Mesenchymal stem cell (in vitro differentiated cells and primary cell): ENCODE data around the gene MLKL.

Experiments used
- DNase-seq: peaks from one replicate; pipeline ENCODE4 v3.0.0-alpha.2; 2013
- H2AFZ ChIP-seq: one replicate; pipeline ENCODE4 v1.6.1; 2013; ENCODE audit warnings: low read depth, mild to moderate bottlenecking, control low read depth, inconsistent platforms, low read length, moderate library complexity
- H2AK5ac ChIP-seq: 2 replicates; pipeline ENCODE4 v1.6.1; 2013; ENCODE audit warnings: low read length, moderate library complexity, mild to moderate bottlenecking, inconsistent platforms; ENCODE audit not compliant: severe bottlenecking
- H2BK120ac ChIP-seq: one replicate; pipeline ENCODE4 v1.6.1; 2013; ENCODE audit warnings: low read depth, mild to moderate bottlenecking, inconsistent platforms, low read length, moderate library complexity
- H2BK12ac ChIP-seq, 2 experiments: one replicate each; pipeline ENCODE4 v1.6.1; 2013; ENCODE audit warnings: inconsistent platforms in 2 of 2, low read length in 2 of 2, mild to moderate bottlenecking in 2 of 2, moderate library complexity in 2 of 2, control low read depth in 1 of 2
- H2BK15ac ChIP-seq: one replicate; pipeline ENCODE4 v1.6.1; 2013; ENCODE audit warnings: mild to moderate bottlenecking, low read depth, inconsistent platforms; ENCODE audit not compliant: poor library complexity, severe bottlenecking
- H2BK5ac ChIP-seq: 2 replicates; pipeline ENCODE4 v1.6.1; 2013; ENCODE audit warnings: low read depth, mild to moderate bottlenecking, low read length, control low read depth, inconsistent platforms; ENCODE audit not compliant: poor library complexity, severe bottlenecking
- H3K14ac ChIP-seq, 2 experiments: one replicate each; pipeline ENCODE4 v1.6.1; 2013; ENCODE audit warnings: inconsistent platforms in 2 of 2, low read length in 2 of 2, control low read depth in 1 of 2, mild to moderate bottlenecking in 1 of 2, moderate library complexity in 1 of 2
- H3K18ac ChIP-seq, 2 experiments: one replicate each; pipeline ENCODE4 v1.6.1; 2013; ENCODE audit warnings: inconsistent platforms in 2 of 2, low read length in 2 of 2, control low read depth in 1 of 2, low read depth in 1 of 2, mild to moderate bottlenecking in 1 of 2
- H3K23ac ChIP-seq, 2 experiments: one replicate each; pipeline ENCODE4 v1.6.1; 2013; ENCODE audit warnings: inconsistent platforms in 2 of 2, low read length in 2 of 2, mild to moderate bottlenecking in 2 of 2, moderate library complexity in 2 of 2, control low read depth in 1 of 2
- H3K27ac ChIP-seq: 2 replicates; pipeline ENCODE4 v1.5.1; 2013; ENCODE audit warnings: mild to moderate bottlenecking, moderate library complexity, low read length, control low read depth, inconsistent platforms; ENCODE audit not compliant: poor library complexity, severe bottlenecking
- H3K27me3 ChIP-seq, 2 experiments: 2 replicates each; pipeline versions ENCODE4 v1.6.1 to v1.7.0; 2013; ENCODE audit warnings: low read length in 2 of 2, mild to moderate bottlenecking in 2 of 2, moderate library complexity in 2 of 2, control low read depth in 1 of 2, inconsistent platforms in 1 of 2; ENCODE audit not compliant: control insufficient read depth in 1 of 2, insufficient read depth in 1 of 2
- H3K36me3 ChIP-seq, 2 experiments: 2 replicates each; pipeline versions ENCODE4 v1.6.1 to v1.7.0; 2013; ENCODE audit warnings: low read length in 2 of 2, control low read depth in 1 of 2, inconsistent platforms in 1 of 2, low read depth in 1 of 2, mild to moderate bottlenecking in 1 of 2; ENCODE audit not compliant: insufficient read depth in 2 of 2, control insufficient read depth in 1 of 2
- H3K4ac ChIP-seq, 2 experiments: one replicate each; pipeline ENCODE4 v1.6.1; 2013; ENCODE audit warnings: inconsistent platforms in 2 of 2, low read length in 2 of 2, mild to moderate bottlenecking in 2 of 2, moderate library complexity in 2 of 2, control low read depth in 1 of 2, low read depth in 1 of 2
- H3K4me1 ChIP-seq: 2 replicates; pipeline ENCODE4 v1.6.1; 2013; ENCODE audit warnings: low read depth, low read length, control low read depth; ENCODE audit not compliant: control insufficient read depth, insufficient read depth
- H3K4me2 ChIP-seq: 2 replicates; pipeline ENCODE4 v1.6.1; 2013; ENCODE audit warnings: low read length, mild to moderate bottlenecking, inconsistent platforms; ENCODE audit not compliant: poor library complexity, severe bottlenecking
- H3K4me3 ChIP-seq, 2 experiments: 2 replicates each; pipeline versions ENCODE4 v1.5.1 to v1.7.0; 2013; ENCODE audit warnings: low read length in 2 of 2, mild to moderate bottlenecking in 2 of 2, control low read depth in 1 of 2, low read depth in 1 of 2; ENCODE audit not compliant: insufficient read depth in 1 of 2
- H3K79me1 ChIP-seq: replicated peaks from 2 replicates; pipeline ENCODE4 v1.6.1; 2013; ENCODE audit warnings: mild to moderate bottlenecking, control low read depth, low read length, inconsistent platforms; ENCODE audit not compliant: poor library complexity, severe bottlenecking
- H3K9ac ChIP-seq: 2 replicates; pipeline ENCODE4 v1.7.0; 2013; ENCODE audit warnings: mild to moderate bottlenecking, low read length, moderate library complexity
- H3K9me3 ChIP-seq: 2 replicates; pipeline ENCODE4 v1.7.0; 2013; ENCODE audit warnings: mild to moderate bottlenecking, low read length; ENCODE audit not compliant: control insufficient read depth
- H4K8ac ChIP-seq: one replicate; pipeline ENCODE4 v1.6.1; 2013; ENCODE audit warnings: inconsistent platforms, mild to moderate bottlenecking, low read length, moderate library complexity
- H4K91ac ChIP-seq: one replicate; pipeline ENCODE4 v1.6.1; 2013; ENCODE audit warnings: mild to moderate bottlenecking, low read length, inconsistent platforms
- WGBS: methylation state at CpG from one replicate; pipeline ENCODE4 v1.1.7; 2013; ENCODE audit warnings: mixed read lengths; 5-methylcytosine and 5-hydroxymethylcytosine counted together

Gene MLKL

DNA sequence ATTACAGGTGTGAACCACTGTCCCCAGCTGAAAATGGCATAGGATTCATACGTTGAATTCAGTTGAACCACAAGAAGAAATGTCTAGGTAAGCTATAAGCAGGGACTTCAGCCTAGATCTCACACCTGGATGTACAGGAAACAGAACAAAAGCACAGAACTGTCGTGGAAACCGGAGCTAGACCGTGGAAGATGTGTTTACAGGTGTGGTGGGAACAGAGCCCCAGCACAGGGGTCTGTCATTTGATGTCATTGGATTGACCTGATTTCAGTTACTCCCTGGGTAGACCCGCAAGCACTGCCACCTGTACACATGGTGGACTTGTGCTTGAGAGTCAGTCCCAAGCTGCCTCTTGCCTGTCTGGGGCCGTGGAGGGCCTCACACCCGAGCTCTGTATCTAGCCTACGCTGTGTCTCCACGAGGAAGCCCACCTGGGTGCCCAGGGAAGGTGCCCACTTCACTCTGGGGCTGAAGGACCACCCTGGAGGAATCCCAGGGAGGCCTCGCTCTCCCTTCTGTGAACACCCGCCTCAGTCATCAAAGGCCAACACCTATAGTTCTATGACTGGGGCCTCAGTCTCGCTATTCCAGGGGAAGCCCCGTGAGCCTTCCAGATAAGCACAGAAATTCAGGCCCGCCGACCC is 32.2 kb upstream of the MLKL start:
- no peak overlapping the region for H2BK15ac ChIP-seq
- H3K4me2 ChIP-seq = no peak overlapping the region
- no peak overlapping the region for H3K14ac ChIP-seq
- no peak overlapping the region for H3K9ac ChIP-seq
- H3K4ac ChIP-seq = no peak overlapping the region
- no peak overlapping the region for H2AFZ ChIP-seq
- no peak overlapping the region for H2BK120ac ChIP-seq
- peaks cover 32% of the 10 kb centered on the region for H3K4me1 ChIP-seq
- H3K79me1 ChIP-seq = no peaks in the 10 kb centered on the region
- WGBS = 86% methylated on average over 12 of the region's 15 CpGs
- no peak overlapping the region for H3K4me3 ChIP-seq
- H3K9me3 ChIP-seq = no peaks in the 10 kb centered on the region
- peaks cover 0 to 25% of the 10 kb centered on the region in 2 experiments for H3K27me3 ChIP-seq
- no peak overlapping the region for H3K18ac ChIP-seq
- no peak overlapping the region for H4K8ac ChIP-seq
- H3K23ac ChIP-seq = no peak overlapping the region
- no peak for DNase-seq
- H2BK12ac ChIP-seq = no peak overlapping the region
- no peak overlapping the region for H3K27ac ChIP-seq
- H3K36me3 ChIP-seq = no peaks in the 10 kb centered on the region
- no peak overlapping the region for H2BK5ac ChIP-seq
- no peak overlapping the region for H4K91ac ChIP-seq
- peak overlapping the region; percentile 17 for H2AK5ac ChIP-seq

DNA sequence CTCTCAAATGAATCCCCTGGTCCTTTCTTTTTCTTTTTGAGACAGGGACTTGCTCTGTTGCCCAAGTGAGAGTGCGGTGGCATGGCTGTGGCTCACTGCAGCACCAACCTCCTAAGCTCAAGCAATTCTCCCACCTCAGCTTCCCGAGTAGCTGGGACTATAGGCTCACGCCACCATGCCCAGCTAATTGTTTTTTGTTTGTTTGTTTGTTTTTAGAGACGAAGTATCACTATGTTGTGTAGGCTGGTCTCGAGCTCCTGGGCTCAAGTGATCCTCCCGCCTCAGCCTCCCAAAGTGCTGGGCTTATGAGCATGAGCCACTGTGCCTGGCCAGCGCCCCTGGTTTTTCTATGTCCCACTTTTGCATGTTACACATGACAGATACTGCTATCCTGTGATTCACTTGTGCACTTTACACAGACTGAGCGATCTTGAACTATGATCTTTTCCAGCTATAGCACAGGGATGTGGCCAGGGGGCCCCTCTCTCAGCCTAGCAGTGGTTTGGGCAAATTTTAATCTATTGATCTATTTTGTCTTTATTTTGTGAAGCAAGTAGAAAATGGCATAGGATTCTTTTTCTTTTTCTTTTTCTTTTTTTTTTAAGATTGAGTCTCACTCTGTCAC is 31.3 kb upstream of the MLKL start:
- DNase-seq = no peak
- H2AK5ac ChIP-seq = no peak overlapping the region
- no peak overlapping the region for H3K4me3 ChIP-seq
- WGBS = 94% methylated on average over 7 of the region's 8 CpGs
- H3K9me3 ChIP-seq = peaks cover 4% of the 10 kb centered on the region
- no peak overlapping the region for H2BK120ac ChIP-seq
- no peaks in the 10 kb centered on the region for H3K79me1 ChIP-seq
- H2BK15ac ChIP-seq = no peak overlapping the region
- H3K36me3 ChIP-seq = no peaks in the 10 kb centered on the region
- H3K14ac ChIP-seq = no peak overlapping the region
- H3K23ac ChIP-seq = no peak overlapping the region
- no peak overlapping the region for H2BK5ac ChIP-seq
- H3K27ac ChIP-seq = no peak overlapping the region
- no peak overlapping the region for H4K91ac ChIP-seq
- H2AFZ ChIP-seq = no peak overlapping the region
- H3K4me1 ChIP-seq = peaks cover 27% of the 10 kb centered on the region
- H3K4me2 ChIP-seq = no peak overlapping the region
- H3K27me3 ChIP-seq = peaks cover 0 to 20% of the 10 kb centered on the region in 2 experiments
- no peak overlapping the region for H3K4ac ChIP-seq
- no peak overlapping the region for H3K18ac ChIP-seq
- H4K8ac ChIP-seq = no peak overlapping the region
- no peak overlapping the region for H2BK12ac ChIP-seq
- no peak overlapping the region for H3K9ac ChIP-seq

DNA sequence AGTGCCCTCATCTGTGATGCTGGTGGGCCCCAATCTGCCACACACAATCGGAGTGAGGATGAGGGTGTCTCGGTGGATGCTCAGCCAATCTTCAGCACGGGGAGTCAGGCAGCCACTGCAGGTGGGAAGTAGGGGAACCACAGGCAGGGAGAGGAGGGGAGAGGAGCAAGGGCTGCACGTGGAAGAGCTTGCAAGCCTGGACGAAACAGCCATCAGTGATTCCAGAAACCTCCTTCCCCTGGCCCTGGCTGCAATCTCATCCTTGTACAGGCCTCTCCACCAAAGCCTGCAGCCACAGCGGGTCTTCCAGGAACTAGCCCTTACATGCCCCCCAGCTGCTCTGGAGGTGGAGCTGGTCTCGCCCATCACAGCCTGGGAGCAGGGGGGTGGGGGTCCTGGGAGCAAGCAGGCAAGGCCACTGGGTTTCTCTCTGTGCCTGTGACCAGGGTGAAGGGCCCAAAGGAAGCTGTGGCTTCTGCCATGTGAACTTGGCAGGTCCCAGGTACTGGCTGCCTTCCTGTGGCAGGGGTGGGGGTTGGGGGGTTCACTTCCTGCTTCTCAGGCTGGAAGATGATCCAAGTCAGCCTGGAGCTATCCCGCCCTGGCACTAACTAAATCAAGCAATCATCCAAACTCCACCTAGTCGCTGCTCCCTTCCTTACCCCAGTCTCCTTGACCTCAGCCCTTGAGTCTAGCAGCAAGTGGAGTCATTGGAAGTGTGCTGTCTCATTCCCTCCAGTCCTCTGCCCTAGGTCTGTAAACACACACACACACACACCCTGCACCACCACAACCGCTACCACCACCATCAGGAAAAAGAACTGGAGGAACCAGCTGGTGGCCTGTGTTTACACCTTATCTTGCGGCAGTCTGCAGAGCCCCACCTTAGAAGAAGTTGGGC is 29.4 kb upstream of the MLKL start:
- Histone ChIP-seq H4K91ac (no peak overlapping the region), H3K4me2 (no peak overlapping the region), H3K14ac (no peak overlapping the region), H3K4ac (no peak overlapping the region), H3K27me3 (peaks cover 0 to 20% of the 10 kb centered on the region in 2 experiments), H2AK5ac (no peak overlapping the region), H2BK120ac (no peak overlapping the region), H3K79me1 (no peaks in the 10 kb centered on the region), H3K4me1 (peaks cover 21% of the 10 kb centered on the region), H3K18ac (no peak overlapping the region), H2BK5ac (no peak overlapping the region), H3K9ac (no peak overlapping the region), H3K23ac (no peak overlapping the region), H2BK15ac (no peak overlapping the region), H3K9me3 (peaks cover 8% of the 10 kb centered on the region), H2BK12ac (no peak overlapping the region), H2AFZ (no peak overlapping the region), H4K8ac (no peak overlapping the region), H3K27ac (no peak overlapping the region), H3K36me3 (no peaks in the 10 kb centered on the region), H3K4me3 (no peak overlapping the region)
- DNase-seq = no peak
- WGBS = 87% methylated on average over 8 of the region's 11 CpGs

DNA sequence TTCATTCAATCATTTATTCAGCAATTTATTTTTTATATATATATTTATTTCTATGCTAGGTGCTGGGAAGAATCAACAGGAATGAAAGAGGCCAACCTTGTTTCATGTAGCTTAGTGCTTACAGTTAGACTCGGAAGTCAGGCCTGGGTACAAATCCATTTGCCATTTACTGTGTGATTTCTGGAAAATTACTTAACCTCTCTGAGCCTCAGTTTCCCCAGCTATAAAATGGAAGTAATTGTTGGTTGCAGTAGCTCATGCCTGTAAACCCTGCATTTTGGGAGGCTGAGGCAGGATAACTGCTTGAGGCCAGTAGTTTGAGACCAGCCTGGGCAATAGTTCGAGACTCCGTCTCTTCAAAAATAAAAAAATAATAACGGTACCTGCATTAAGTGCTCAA is 27.2 kb upstream of the MLKL start:
- Histone ChIP-seq H4K91ac (no peak overlapping the region), H3K9me3 (peaks cover 8% of the 10 kb centered on the region), H4K8ac (no peak overlapping the region), H3K18ac (no peak overlapping the region), H3K14ac (no peak overlapping the region), H3K4ac (no peak overlapping the region), H3K27ac (no peak overlapping the region), H3K9ac (no peak overlapping the region), H3K4me2 (no peak overlapping the region), H3K4me3 (no peak overlapping the region), H3K79me1 (no peaks in the 10 kb centered on the region), H3K27me3 (peaks cover 0 to 24% of the 10 kb centered on the region in 2 experiments), H2AFZ (no peak overlapping the region), H2BK5ac (no peak overlapping the region), H2BK15ac (no peak overlapping the region), H3K4me1 (peaks cover 18% of the 10 kb centered on the region), H3K36me3 (no peaks in the 10 kb centered on the region), H2AK5ac (no peak overlapping the region), H2BK12ac (no peak overlapping the region), H2BK120ac (no peak overlapping the region), H3K23ac (no peak overlapping the region)
- no peak for DNase-seq
- 92% methylated on average over 4 of the region's 4 CpGs for WGBS
